Osteoblast (primary cell): ENCODE results near the gene PDCL2. TPM values are rescaled to one million over a fixed set of nuclear protein-coding genes. Genes with fewer than 3 reads are reported as not detected.

ENCODE experiments used
- DNase-seq: peaks from one replicate; pipeline ENCODE4 v3.0.0; 2011; ENCODE audit warnings: low spot score, mixed read lengths; ENCODE audit not compliant: insufficient read length; ENCODE audit errors: missing footprints
- H2AFZ ChIP-seq: 2 replicates; pipeline ENCODE4 v1.6.0; 2011; ENCODE audit warnings: mild to moderate bottlenecking, low read length
- H3K27ac ChIP-seq: 2 replicates; pipeline ENCODE4 v1.5.1; 2011; ENCODE audit warnings: mild to moderate bottlenecking, low read depth, low read length, moderate library complexity
- H3K27me3 ChIP-seq: 2 replicates; pipeline ENCODE4 v1.6.0; 2012; ENCODE audit warnings: mild to moderate bottlenecking, control low read depth, inconsistent platforms, low read length, moderate library complexity; ENCODE audit not compliant: insufficient read depth
- H3K36me3 ChIP-seq: 2 replicates; pipeline ENCODE4 v1.5.1; 2011; ENCODE audit warnings: mild to moderate bottlenecking, low read length, control low read depth, moderate library complexity; ENCODE audit not compliant: insufficient read depth
- H3K4me1 ChIP-seq: 2 replicates; pipeline ENCODE4 v1.5.1; 2011; ENCODE audit warnings: mild to moderate bottlenecking, low read length, control low read depth, moderate library complexity; ENCODE audit not compliant: insufficient read depth
- H3K4me2 ChIP-seq: 2 replicates; pipeline ENCODE4 v1.6.0; 2011; ENCODE audit warnings: mild to moderate bottlenecking, low read length; ENCODE audit not compliant: insufficient read depth
- H3K4me3 ChIP-seq: fragments of 200-600 bp; sonication (generic); 3 replicates; pipeline ENCODE4 v1.5.1; 2012; ENCODE audit warnings: mild to moderate bottlenecking, low read length, inconsistent platforms; ENCODE audit not compliant: insufficient read depth
- H3K79me2 ChIP-seq: 2 replicates; pipeline ENCODE4 v1.6.0; 2012; ENCODE audit warnings: mild to moderate bottlenecking, low read length, control low read depth, inconsistent platforms; ENCODE audit not compliant: insufficient read depth
- H3K9me3 ChIP-seq: 2 replicates; pipeline ENCODE4 v1.5.1; 2011; ENCODE audit warnings: low read depth, low read length, control low read depth
- H4K20me1 ChIP-seq: 2 replicates; pipeline ENCODE4 v1.6.0; 2012; ENCODE audit warnings: mild to moderate bottlenecking, low read length, control low read depth; ENCODE audit not compliant: insufficient read depth
- CTCF ChIP-seq: IDR thresholded peaks from 2 replicates; pipeline ENCODE4 v1.5.1; 2011; ENCODE audit warnings: mild to moderate bottlenecking, low read depth, low read length, moderate library complexity; ENCODE audit errors: extremely low read depth
- total RNA-seq: library from RNA; depleted of rRNA; stranded (reverse); fragments of >200 nt; gene quantifications from 2 replicates; pipeline ENCODE4 v1.2.3, GENCODE V29; 2012

The PDCL2 gene
- total RNA-seq, 1 donor = not detected

- H3K9me3 ChIP-seq = no peaks in the 10 kb centered on the region
- H3K79me2 ChIP-seq = peaks cover 83% of the 10 kb centered on the region
- no peak overlapping the region for H3K4me3 ChIP-seq
Measured at GRCh38 chr4:55530691-55531090, 61.4 kb downstream of the PDCL2 start.

GRCh38 chr4:55530167-55530566 is 61.9 kb downstream of the PDCL2 start:
- H3K4me3 ChIP-seq = no peak overlapping the region
- peaks cover 3% of the 10 kb centered on the region for H3K4me1 ChIP-seq
- H3K36me3 ChIP-seq = peaks cover 8% of the 10 kb centered on the region
- no peaks in the 10 kb centered on the region for H3K27me3 ChIP-seq
- no peaks in the 10 kb centered on the region for H4K20me1 ChIP-seq
- DNase-seq = no peak
- H2AFZ ChIP-seq = no peak overlapping the region
- TF ChIP-seq CTCF = no peak
- H3K4me2 ChIP-seq = no peak overlapping the region
- H3K27ac ChIP-seq = no peak overlapping the region
- H3K9me3 ChIP-seq = no peaks in the 10 kb centered on the region
- peaks cover 79% of the 10 kb centered on the region for H3K79me2 ChIP-seq

More at GRCh38 chr4:55530691-55531090, 61.4 kb downstream of the PDCL2 start:
- no peak overlapping the region for H3K27ac ChIP-seq
- TF ChIP-seq CTCF = no peak
- no peaks in the 10 kb centered on the region for H3K27me3 ChIP-seq
- no peak overlapping the region for H3K4me2 ChIP-seq
- peaks cover 8% of the 10 kb centered on the region for H3K36me3 ChIP-seq
- H4K20me1 ChIP-seq = no peaks in the 10 kb centered on the region
- H3K4me1 ChIP-seq = no peaks in the 10 kb centered on the region
- no peak overlapping the region for H2AFZ ChIP-seq
- DNase-seq = no peak

GRCh38 chr4:55528491-55528890 is 63.6 kb downstream of the PDCL2 start:
- Histone ChIP-seq H3K27ac (no peak overlapping the region), H3K79me2 (peaks cover 68% of the 10 kb centered on the region), H2AFZ (no peak overlapping the region), H3K27me3 (no peaks in the 10 kb centered on the region), H3K9me3 (no peaks in the 10 kb centered on the region), H3K36me3 (peaks cover 6% of the 10 kb centered on the region), H4K20me1 (no peaks in the 10 kb centered on the region), H3K4me2 (no peak overlapping the region), H3K4me3 (no peak overlapping the region), H3K4me1 (peaks cover 7% of the 10 kb centered on the region)
- no peak for TF ChIP-seq CTCF
- DNase-seq = no peak

GRCh38 chr4:55524844-55525571 is 67.0 kb downstream of the PDCL2 start:
- Histone ChIP-seq H3K4me2 (peak overlapping the region; percentile 19), H3K36me3 (no peaks in the 10 kb centered on the region), H3K4me3 (no peak overlapping the region), H4K20me1 (no peaks in the 10 kb centered on the region), H3K9me3 (no peaks in the 10 kb centered on the region), H3K79me2 (peaks cover 62% of the 10 kb centered on the region), H3K4me1 (peaks cover 7% of the 10 kb centered on the region), H2AFZ (no peak overlapping the region), H3K27ac (peak overlapping the region; percentile 73), H3K27me3 (no peaks in the 10 kb centered on the region)
- no peak for DNase-seq
- no peak for TF ChIP-seq CTCF
